HG03342 (cell line): ENCODE results near the gene DDHD1.
A peak's percentile ranks its signal among the peaks of the same experiment; 100 is the strongest.
"Not testable (repeated sequence)": the region's sequence is repeated elsewhere in the genome, so short reads cannot be mapped to it uniquely, and the experiment has no call there.

Experiments
- ATAC-seq: cut with Tn5 transposase; IDR thresholded peaks from one replicate; pipeline ENCODE4 v1.9.1; 2021; ENCODE audit warnings: mild to moderate bottlenecking, moderate library complexity; ENCODE audit not compliant: unreplicated experiment

DDHD1 gene

GRCh38 chr14:53152887-53153701 is at the start of gene DDHD1:
Gene DDHD1 (minus strand): TSS chr14:53153323. CDS start chr14:53153098, 225 bp downstream.
- ATAC-seq = peak; percentile 70

DNA sequence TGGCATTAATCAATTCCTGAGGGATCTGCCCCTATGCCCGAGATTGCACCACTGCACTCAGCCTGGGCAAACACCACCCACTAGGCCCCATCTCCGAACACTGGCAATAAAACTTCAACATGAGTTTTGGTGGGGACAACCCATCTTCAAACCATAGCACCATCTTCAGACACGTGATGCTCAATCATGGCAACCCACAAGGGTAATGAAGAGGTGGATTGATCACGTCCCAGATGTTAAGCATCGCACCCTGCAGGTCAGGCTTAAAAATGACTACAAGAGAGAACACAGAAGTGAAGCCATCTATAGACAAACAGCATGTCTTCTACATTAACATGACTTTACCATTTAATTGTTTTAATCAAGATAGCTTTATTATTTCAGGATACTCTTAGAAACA is 42.8 kb upstream of the DDHD1 start:
- ATAC-seq = no peak

- no peak for ATAC-seq
These were observed 40.1 kb upstream of the DDHD1 start for GRCh38 chr14:53193193-53193592.

- ATAC-seq = no peak
These were observed 39.1 kb upstream of the DDHD1 start for GRCh38 chr14:53192052-53192760.

- no peak for ATAC-seq
These were observed 37.8 kb upstream of the DDHD1 start for GRCh38 chr14:53190938-53191337.

- no peak for ATAC-seq
These were observed 34.9 kb upstream of the DDHD1 start for GRCh38 chr14:53187921-53188463.

GRCh38 chr14:53186532-53186931 is 33.4 kb upstream of the DDHD1 start:
- no peak for ATAC-seq

DNA sequence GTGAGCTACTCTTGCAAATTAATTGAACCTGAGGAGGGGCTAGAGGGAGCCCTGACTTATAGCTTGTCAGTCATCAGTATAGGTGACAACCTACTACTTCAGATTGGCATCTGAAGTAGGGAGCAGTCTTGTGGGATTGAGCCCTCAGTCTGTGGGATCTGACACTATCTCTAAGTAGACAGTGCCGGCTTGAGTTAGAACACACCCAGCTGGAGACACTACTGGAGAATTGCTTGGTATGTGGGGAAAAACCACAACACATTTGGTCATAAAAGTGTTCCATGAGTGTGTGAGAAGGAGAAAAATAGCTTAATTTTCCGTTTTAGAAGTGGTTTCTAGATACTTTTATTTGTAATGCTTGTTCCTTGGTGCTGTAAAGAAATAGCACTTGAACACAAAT is 30.5 kb upstream of the DDHD1 start:
- no peak for ATAC-seq

DNA sequence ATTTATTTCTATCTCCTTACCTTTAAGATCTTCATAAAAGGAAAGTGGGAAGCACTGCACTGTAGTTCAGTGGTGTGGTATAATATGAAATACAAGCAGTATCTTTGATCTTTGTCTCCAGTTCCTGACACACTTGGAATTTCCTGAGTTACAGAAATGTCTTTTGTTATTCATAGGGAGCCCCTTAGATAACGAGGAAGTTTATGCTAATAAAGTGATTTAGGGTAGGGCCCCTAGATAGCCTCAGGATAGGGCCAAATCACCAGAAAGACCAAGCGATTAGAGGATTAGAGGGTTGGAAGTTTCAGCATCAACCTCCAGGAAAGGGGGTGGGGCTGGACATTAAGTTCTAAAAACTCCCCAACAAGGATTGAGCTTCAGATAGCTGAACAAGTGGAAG is 29.9 kb upstream of the DDHD1 start:
- no peak for ATAC-seq

GRCh38 chr14:53181463-53182081 is 28.4 kb upstream of the DDHD1 start:
- ATAC-seq = not testable (repeated sequence)

DNA sequence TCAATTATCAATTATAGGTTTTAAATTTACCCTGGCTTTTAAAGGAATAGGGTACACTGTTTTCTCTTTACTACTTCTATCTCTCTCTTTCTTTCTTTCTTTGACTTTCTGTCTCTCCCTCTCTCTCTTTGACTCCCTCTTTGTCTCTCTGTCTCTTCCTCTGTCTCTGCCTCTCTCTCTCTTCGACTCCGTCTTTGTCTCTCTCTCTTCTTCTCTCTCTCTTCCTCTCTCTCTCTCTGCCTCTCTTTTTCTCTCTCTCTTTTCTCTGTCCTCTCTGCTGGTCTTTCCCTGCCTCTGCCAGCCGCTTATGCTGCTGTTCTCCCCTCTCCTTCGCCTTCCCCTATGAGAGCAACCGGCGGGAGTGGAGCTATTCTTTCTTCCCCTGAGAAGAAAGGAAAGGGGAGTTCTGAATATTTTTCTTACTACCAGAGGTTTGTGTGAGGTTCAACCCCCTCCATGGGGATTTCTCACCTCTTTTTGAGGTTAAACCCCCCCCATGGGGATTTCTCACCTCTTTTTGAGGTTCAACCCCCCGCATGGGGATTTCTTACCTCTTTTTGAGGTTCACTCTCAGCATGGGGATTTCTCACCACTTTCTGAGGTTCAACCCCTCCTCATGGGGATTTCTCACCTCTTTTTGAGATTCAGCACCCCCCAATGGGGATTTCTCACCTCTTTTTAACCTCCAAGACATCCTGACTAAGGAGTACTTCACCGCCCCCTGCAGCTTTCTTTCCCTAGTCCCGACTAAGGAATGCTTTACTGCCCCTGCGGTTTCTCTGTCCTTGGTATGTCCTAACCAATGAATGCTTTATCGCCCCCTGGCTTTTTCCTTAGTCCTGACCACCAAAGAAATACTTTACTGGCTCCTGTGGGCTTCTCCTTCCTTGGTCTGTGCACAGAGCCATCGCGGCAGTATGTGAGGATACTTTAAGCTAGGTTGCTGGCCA is 27.4 kb upstream of the DDHD1 start:
- ATAC-seq = no peak

- ATAC-seq = not testable (repeated sequence)
These were observed 26.4 kb upstream of the DDHD1 start for GRCh38 chr14:53179486-53180005.

GRCh38 chr14:53175375-53175774 is 22.3 kb upstream of the DDHD1 start:
- ATAC-seq = no peak

DNA sequence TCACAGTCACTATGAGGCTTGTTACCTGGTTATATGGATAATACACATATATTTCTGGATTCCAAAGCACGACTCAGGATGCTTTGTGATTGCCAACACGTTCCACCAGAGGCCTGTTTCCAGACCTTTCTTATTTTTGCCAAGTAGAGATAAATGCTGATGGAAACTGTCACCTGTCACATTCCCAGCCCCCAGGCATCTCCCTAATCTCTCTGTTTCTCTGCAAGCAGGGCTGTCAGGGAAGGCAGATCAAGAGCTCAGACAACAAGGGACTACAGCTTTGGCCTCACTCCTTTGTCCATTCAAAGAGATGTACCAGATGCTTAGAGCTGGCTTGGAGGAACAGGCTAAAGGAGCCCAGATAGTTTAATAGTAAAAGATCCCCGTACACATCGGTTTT is 21.8 kb upstream of the DDHD1 start:
- ATAC-seq = no peak

GRCh38 chr14:53168786-53169185 is 15.7 kb upstream of the DDHD1 start:
- no peak for ATAC-seq

DNA sequence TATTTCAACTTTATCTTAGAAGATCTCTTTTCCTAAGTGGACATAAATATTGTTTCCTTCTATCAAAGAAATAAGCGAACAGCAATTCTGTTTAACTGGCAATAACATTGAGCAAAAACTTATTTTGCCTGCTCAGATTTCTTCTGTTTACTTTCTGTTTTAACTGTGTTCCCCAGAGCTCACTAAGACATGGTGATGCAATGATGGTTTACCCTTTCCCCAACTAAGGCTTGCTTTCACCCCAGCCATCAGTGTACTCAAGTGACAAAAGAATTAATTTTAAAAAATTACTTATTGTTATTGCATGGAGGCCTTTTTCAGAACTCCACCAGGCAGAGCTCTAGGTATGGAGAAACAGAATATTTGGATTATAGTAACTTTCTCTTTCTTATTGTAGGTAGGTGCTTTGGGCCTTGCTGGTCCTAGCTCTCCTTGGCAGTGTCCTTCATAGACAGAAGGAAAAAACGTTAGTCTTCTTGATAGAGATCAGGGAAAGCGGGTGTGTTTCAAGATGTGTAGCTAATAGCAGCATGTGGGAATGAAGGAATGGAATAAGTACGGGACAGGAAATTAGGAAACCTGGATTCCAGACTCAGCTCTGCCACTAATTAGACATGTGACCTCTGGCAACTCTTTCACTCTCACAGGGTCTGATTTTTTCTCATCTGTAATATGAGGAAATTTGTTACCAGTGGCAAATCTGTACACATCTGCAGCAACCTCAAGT is 14.6 kb upstream of the DDHD1 start:
- ATAC-seq = no peak

DNA sequence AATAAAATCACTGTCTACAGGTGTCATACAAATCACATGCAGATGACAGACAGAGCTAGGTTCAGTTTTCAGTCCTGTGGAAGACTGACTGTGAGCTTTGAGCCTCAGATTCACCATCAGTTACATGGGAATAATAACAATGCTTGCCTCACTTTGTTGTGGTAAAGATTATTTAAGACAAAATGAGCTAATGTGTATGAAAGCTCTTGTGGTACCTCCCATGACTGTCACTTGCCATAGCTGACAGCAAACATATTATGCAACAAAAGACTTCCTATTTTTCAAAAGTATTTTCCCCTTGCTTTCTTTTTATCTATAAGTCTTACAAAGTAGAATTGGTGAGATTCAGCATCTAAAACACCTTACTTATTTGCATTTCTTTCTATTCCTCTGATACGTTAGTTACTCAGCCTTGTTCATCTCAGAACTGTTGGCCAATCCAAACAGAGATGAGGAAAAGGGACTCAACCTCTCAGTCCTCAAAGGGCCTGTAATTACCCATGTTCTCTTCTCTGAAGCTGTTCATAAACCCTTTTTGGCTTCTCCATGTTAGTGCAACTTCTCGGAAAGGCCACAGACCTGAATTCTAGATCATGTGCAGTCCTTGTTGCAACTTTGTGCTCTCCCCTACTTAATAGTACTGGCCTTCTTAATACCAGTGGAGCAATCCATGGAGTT is 8.8 kb upstream of the DDHD1 start:
- ATAC-seq = no peak

GRCh38 chr14:53156238-53156637 is 3.1 kb upstream of the DDHD1 start:
- no peak for ATAC-seq

- no peak for ATAC-seq
These were observed 584 bp upstream of the DDHD1 start for GRCh38 chr14:53153702-53154112.
